Stimulated activated CD8-positive, alpha-beta memory T cell treated with anti-CD3 and anti-CD28 coated beads, Interleukin-12 subunit alpha, Interleukin-12 subunit beta, amount 100 ng/mL, for 24 hours (primary cell): ENCODE results near the gene AIRE.
"Not testable (repeated sequence)": the region's sequence is repeated elsewhere in the genome, so short reads cannot be mapped to it uniquely, and the experiment has no call there.

Experiments
- DNase-seq: peaks from one replicate; pipeline ENCODE4 v3.0.0-alpha.2; 2020; ENCODE audit errors: extremely low read depth

AIRE gene

GRCh38 chr21:44267655-44268142, 18.0 kb upstream of the AIRE start:
- no peak for DNase-seq

GRCh38 chr21:44269090-44269489, 16.6 kb upstream of the AIRE start:
- no peak for DNase-seq

GRCh38 chr21:44271558-44272283, 14.0 kb upstream of the AIRE start:
- DNase-seq: no peak

- DNase-seq: no peak
These were observed 13.3 kb upstream of the AIRE start for GRCh38 chr21:44272284-44272858.

- DNase-seq: no peak
These were observed 12.6 kb upstream of the AIRE start for GRCh38 chr21:44273046-44273445.

GRCh38 chr21:44275041-44275440, 10.6 kb upstream of the AIRE start:
- DNase-seq: no peak

GRCh38 chr21:44279354-44280260, 6.1 kb upstream of the AIRE start:
- no peak for DNase-seq

GRCh38 chr21:44281801-44282200, 3.9 kb upstream of the AIRE start:
- DNase-seq: no peak

GRCh38 chr21:44282370-44282769, 3.3 kb upstream of the AIRE start:
- no peak for DNase-seq

- not testable (repeated sequence) for DNase-seq
These were observed 2.4 kb upstream of the AIRE start for GRCh38 chr21:44283211-44283785.

GRCh38 chr21:44283948-44284347, 1.7 kb upstream of the AIRE start:
- DNase-seq: no peak

- no peak for DNase-seq
These were observed 525 bp downstream of the AIRE start for GRCh38 chr21:44286086-44286715.

- no peak for DNase-seq
These were observed 1.3 kb downstream of the AIRE start for GRCh38 chr21:44286716-44287632.

- no peak for DNase-seq
These were observed 2.8 kb downstream of the AIRE start for GRCh38 chr21:44288251-44289110.

GRCh38 chr21:44289381-44290010, 3.8 kb downstream of the AIRE start:
- no peak for DNase-seq

GRCh38 chr21:44290327-44291077, 4.8 kb downstream of the AIRE start:
- no peak for DNase-seq

- DNase-seq: no peak
These were observed 5.6 kb downstream of the AIRE start for GRCh38 chr21:44291078-44291935.
